ENCODE results near the gene DUSP22. TPM values are rescaled to one million over a fixed set of nuclear protein-coding genes. Genes with fewer than 3 reads are reported as not detected.

Gene DUSP22
- polyA plus RNA-seq, 1 experiment, result 9.8 TPM

DNA sequence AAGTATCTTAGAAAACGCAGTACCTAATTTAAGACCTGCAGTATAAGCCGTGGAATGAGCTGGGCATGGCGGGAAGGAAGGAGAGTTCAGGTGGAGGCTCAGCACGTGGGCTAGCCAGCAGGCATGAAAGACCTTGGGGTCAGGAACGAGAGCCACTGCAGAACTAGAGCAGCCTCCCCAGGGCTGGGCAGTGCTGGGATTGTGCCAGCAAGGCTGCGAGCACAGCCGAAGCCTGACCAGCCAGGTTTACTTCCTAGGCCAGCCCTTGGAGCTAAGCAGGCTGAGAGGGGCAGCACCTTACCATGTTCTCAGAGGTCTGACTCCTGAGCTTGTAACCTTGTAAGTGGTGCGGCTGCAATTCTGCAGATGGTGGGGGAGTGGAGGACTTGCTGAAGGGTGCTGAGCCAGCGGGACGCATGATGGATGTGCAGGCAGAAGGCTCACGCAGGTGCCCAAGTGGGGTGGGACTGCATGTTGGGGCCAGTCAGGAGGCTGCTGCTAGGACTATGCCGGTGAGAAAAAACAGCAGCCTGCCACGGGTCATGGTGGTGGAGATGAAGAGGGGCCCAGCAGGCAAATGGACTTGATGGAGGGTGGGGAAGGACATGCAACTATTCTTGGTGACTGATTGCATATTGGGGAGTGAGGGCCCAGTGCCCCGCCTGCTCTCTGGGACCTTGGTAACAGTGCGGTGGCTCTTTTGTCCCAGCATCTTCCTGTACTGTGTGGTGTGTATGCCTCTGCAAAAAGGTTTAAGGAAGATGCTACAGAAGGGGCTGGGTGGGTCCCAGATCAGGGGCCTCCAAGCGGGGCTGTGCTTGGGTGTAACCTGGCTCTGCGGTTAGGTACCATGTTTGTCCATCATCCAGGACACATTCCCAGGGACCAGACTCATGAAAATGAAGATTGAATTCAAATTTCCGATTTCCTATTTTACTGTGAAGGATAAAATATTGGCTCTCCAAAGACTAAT, 61.6 kb downstream of the DUSP22 start:
- no peak for DNase-seq (ENCODE audit: low read depth)
- H3K36me3 ChIP-seq (ENCODE audit: control insufficient read depth, insufficient read depth, low read length), result no peaks in the 10 kb centered on the region
- TF ChIP-seq, protein P1, sequence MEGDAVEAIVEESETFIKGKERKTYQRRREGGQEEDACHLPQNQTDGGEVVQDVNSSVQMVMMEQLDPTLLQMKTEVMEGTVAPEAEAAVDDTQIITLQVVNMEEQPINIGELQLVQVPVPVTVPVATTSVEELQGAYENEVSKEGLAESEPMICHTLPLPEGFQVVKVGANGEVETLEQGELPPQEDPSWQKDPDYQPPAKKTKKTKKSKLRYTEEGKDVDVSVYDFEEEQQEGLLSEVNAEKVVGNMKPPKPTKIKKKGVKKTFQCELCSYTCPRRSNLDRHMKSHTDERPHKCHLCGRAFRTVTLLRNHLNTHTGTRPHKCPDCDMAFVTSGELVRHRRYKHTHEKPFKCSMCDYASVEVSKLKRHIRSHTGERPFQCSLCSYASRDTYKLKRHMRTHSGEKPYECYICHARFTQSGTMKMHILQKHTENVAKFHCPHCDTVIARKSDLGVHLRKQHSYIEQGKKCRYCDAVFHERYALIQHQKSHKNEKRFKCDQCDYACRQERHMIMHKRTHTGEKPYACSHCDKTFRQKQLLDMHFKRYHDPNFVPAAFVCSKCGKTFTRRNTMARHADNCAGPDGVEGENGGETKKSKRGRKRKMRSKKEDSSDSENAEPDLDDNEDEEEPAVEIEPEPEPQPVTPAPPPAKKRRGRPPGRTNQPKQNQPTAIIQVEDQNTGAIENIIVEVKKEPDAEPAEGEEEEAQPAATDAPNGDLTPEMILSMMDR (IDR thresholded peaks at IDR 0.05; ENCODE audit: insufficient read depth, low read depth, low read length), result no peak
- H3K4me3 ChIP-seq (ENCODE audit: low read depth, low read length), result no peak overlapping the region
- CTCF ChIA-PET, result interaction anchor here (1.6 kb wide), 1 partner anchor 8 kb away, joined by 6 read pairs; no protein-coding TSS in a partner anchor
- POLR2A ChIA-PET, result interaction anchor here (0.6 kb wide), 1 partner anchor 40 kb away, joined by 3 read pairs; no protein-coding TSS in a partner anchor
- H3K27me3 ChIP-seq (ENCODE audit: control insufficient read depth, insufficient read depth, low read length), result no peaks in the 10 kb centered on the region

- CTCF ChIA-PET, result no interaction called here
- no peak for DNase-seq (ENCODE audit: low read depth)
Observed at GRCh38 chr6:354631-355280, 62.5 kb downstream of the DUSP22 start.

GRCh38 chr6:355373-356208, 63.3 kb downstream of the DUSP22 start:
- H3K4me3 ChIP-seq (ENCODE audit: low read depth, low read length), result no peak overlapping the region
- no peak for DNase-seq (ENCODE audit: low read depth)
- TF ChIP-seq, protein P1 (IDR thresholded peaks at IDR 0.05; ENCODE audit: insufficient read depth, low read depth, low read length), result no peak
- H3K36me3 ChIP-seq (ENCODE audit: control insufficient read depth, insufficient read depth, low read length), result no peaks in the 10 kb centered on the region
- no peaks in the 10 kb centered on the region for H3K27me3 ChIP-seq (ENCODE audit: control insufficient read depth, insufficient read depth, low read length)
- CTCF ChIA-PET, result no interaction called here
- POLR2A ChIA-PET, result no interaction called here

More at GRCh38 chr6:354631-355280, 62.5 kb downstream of the DUSP22 start:
- Histone ChIP-seq H3K27me3 (ENCODE audit: control insufficient read depth, insufficient read depth, low read length) (no peaks in the 10 kb centered on the region), H3K36me3 (ENCODE audit: control insufficient read depth, insufficient read depth, low read length) (no peaks in the 10 kb centered on the region), H3K4me3 (ENCODE audit: low read depth, low read length) (no peak overlapping the region)
- POLR2A ChIA-PET, result interaction anchor here (0.6 kb wide), 1 partner anchor 41 kb away, joined by 3 read pairs; no protein-coding TSS in a partner anchor
- TF ChIP-seq, protein P1 (IDR thresholded peaks at IDR 0.05; ENCODE audit: insufficient read depth, low read depth, low read length), result no peak

DNA sequence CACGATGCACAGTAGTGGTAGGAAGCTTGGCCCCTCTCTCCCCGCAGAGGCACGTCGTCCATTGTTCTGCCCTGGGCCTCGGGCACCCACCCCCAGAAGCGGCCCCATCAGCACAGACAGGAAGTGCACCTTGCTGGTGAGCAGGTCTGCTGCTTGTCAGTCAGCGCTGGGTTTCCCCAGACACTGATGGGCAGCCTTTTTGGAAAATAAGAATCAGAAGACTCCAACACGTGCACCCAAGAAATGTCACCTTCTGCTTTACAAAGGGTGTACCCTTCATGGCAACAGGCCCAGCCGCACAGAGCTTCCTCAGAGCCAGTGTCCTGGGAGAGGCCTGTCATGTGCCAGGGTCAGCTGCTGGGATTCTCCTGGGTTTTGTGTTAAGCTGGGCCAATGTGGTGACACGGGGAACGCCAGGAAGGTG, 64.6 kb downstream of the DUSP22 start:
- no peak overlapping the region for H3K4me3 ChIP-seq (ENCODE audit: low read depth, low read length)
- ChIA-PET POLR2A (no interaction called here), CTCF (no interaction called here)
- H3K36me3 ChIP-seq (ENCODE audit: control insufficient read depth, insufficient read depth, low read length), result no peaks in the 10 kb centered on the region
- TF ChIP-seq, protein P1 (IDR thresholded peaks at IDR 0.05; ENCODE audit: insufficient read depth, low read depth, low read length), result no peak
- no peaks in the 10 kb centered on the region for H3K27me3 ChIP-seq (ENCODE audit: control insufficient read depth, insufficient read depth, low read length)
- no peak for DNase-seq (ENCODE audit: low read depth)

Measured in BJ (cell line).